OCI-LY3 (cell line): ENCODE measurements around the gene ADGRL1.

Experiments used
- H2AFZ ChIP-seq: fragments of 200-600, 300-600 bp; shearing (Covaris generic); 2 replicates; pipeline ENCODE4 v1.6.0; 2014; ENCODE audit warnings: antibody characterized with exemption, low read depth, low read length
- H3K27ac ChIP-seq: fragments of 200-600, 300-600 bp; sonication (generic); 2 replicates; pipeline ENCODE4 v1.5.1; 2014; ENCODE audit warnings: mild to moderate bottlenecking, low read length, moderate library complexity, mixed read lengths
- H3K27me3 ChIP-seq: fragments of 200-600, 300-600 bp; sonication (generic); 2 replicates; pipeline ENCODE4 v1.6.1; 2014; ENCODE audit warnings: low read depth, low read length, mixed read lengths
- H3K36me3 ChIP-seq: fragments of 200-600, 300-600 bp; sonication (generic); replicated peaks from 2 replicates; pipeline ENCODE3; 2014; ENCODE audit warnings: low read depth, low read length, mixed read lengths
- H3K4me1 ChIP-seq: fragments of 300-600, 200-600 bp; sonication (generic); 2 replicates; pipeline ENCODE4 v1.6.1; 2014; ENCODE audit warnings: low read length, mixed read lengths
- H3K4me2 ChIP-seq: fragments of 200-600, 300-600 bp; sonication (generic); 2 replicates; pipeline ENCODE4 v1.6.1; 2014; ENCODE audit warnings: low read length, mixed read lengths
- H3K4me3 ChIP-seq: fragments of 300-600, 200-600 bp; sonication (generic); 2 replicates; pipeline ENCODE4 v1.5.1; 2014; ENCODE audit warnings: antibody characterized with exemption, mild to moderate bottlenecking, low read length, moderate library complexity
- H3K79me2 ChIP-seq: fragments of 300-600, 200-600 bp; shearing (Covaris generic); 2 replicates; pipeline ENCODE4 v1.6.1; 2014; ENCODE audit warnings: mild to moderate bottlenecking, low read length, mixed read lengths
- H3K9ac ChIP-seq: fragments of 300-600, 200-600 bp; shearing (Covaris generic); 2 replicates; pipeline ENCODE4 v1.6.0; 2014; ENCODE audit warnings: mild to moderate bottlenecking, low read length, moderate library complexity
- H3K9me3 ChIP-seq: fragments of 200-600, 300-600 bp; shearing (Covaris generic); 2 replicates; pipeline ENCODE4 v1.6.1; 2014; ENCODE audit warnings: low read length, mixed read lengths; ENCODE audit not compliant: insufficient read depth
- H4K20me1 ChIP-seq: fragments of 200-600, 300-600 bp; sonication (generic); 2 replicates; pipeline ENCODE4 v1.6.1; 2016; ENCODE audit warnings: low read length, mixed read lengths; ENCODE audit not compliant: insufficient read depth
- CTCF ChIP-seq: fragments of 200-600, 300-600 bp; sonication (generic); IDR thresholded peaks from 2 replicates; pipeline ENCODE4 v1.5.1; 2014; ENCODE audit warnings: antibody characterized with exemption, low read length, low read depth
- EZH2phosphoT487 ChIP-seq: fragments of 200-600 bp; shearing (Covaris generic); IDR thresholded peaks from 2 replicates; pipeline ENCODE4 v1.6.1; 2018; ENCODE audit warnings: antibody characterized with exemption, mixed run types, low read depth

ADGRL1 gene

GRCh38 chr19:14111486-14111885 is 94.5 kb downstream of the ADGRL1 start:
- Histone ChIP-seq H2AFZ (no peak overlapping the region), H3K4me1 (peaks cover 21% of the 10 kb centered on the region), H3K36me3 (no peaks in the 10 kb centered on the region), H3K27me3 (no peaks in the 10 kb centered on the region), H3K27ac (no peak overlapping the region), H4K20me1 (no peaks in the 10 kb centered on the region), H3K4me3 (no peak overlapping the region), H3K9ac (no peak overlapping the region), H3K79me2 (peaks cover 10% of the 10 kb centered on the region; the same call in 1 of the 2 replicates), H3K4me2 (no peak overlapping the region), H3K9me3 (no peaks in the 10 kb centered on the region)
- TF ChIP-seq CTCF, result no peak
- no peak for TF ChIP-seq EZH2phosphoT487

- H3K27me3 ChIP-seq, result no peaks in the 10 kb centered on the region
- TF ChIP-seq CTCF (no peak), EZH2phosphoT487 (no peak)
- peaks cover 10% of the 10 kb centered on the region; the same call in 1 of the 2 replicates for H3K79me2 ChIP-seq
- no peak overlapping the region for H2AFZ ChIP-seq
- no peaks in the 10 kb centered on the region for H3K9me3 ChIP-seq
- no peak overlapping the region for H3K27ac ChIP-seq
- H3K36me3 ChIP-seq, result no peaks in the 10 kb centered on the region
- H3K4me2 ChIP-seq, result no peak overlapping the region
- H3K4me1 ChIP-seq, result peaks cover 16% of the 10 kb centered on the region
- H3K9ac ChIP-seq, result no peak overlapping the region
- H3K4me3 ChIP-seq, result no peak overlapping the region
- H4K20me1 ChIP-seq, result no peaks in the 10 kb centered on the region
Observed at GRCh38 chr19:14110650-14111049, 95.3 kb downstream of the ADGRL1 start.

- no peak overlapping the region for H3K4me2 ChIP-seq
- H3K36me3 ChIP-seq, result no peaks in the 10 kb centered on the region
- no peak overlapping the region for H2AFZ ChIP-seq
- no peak overlapping the region for H3K9ac ChIP-seq
- H3K4me1 ChIP-seq, result peaks cover under 1% of the 10 kb centered on the region; the same call in 1 of the 2 replicates
- no peak overlapping the region for H3K27ac ChIP-seq
- no peaks in the 10 kb centered on the region for H4K20me1 ChIP-seq
- TF ChIP-seq CTCF (no peak), EZH2phosphoT487 (no peak)
- H3K4me3 ChIP-seq, result no peak overlapping the region
- no peaks in the 10 kb centered on the region; the same call in 1 of the 2 replicates for H3K79me2 ChIP-seq
- no peaks in the 10 kb centered on the region for H3K27me3 ChIP-seq
- H3K9me3 ChIP-seq, result no peaks in the 10 kb centered on the region
Observed at GRCh38 chr19:14107581-14108461, 98.1 kb downstream of the ADGRL1 start.

GRCh38 chr19:14106840-14107239 is 99.1 kb downstream of the ADGRL1 start:
- Histone ChIP-seq H3K9me3 (no peaks in the 10 kb centered on the region), H3K4me3 (no peak overlapping the region), H3K4me2 (no peak overlapping the region), H3K9ac (no peak overlapping the region), H3K27me3 (no peaks in the 10 kb centered on the region), H3K79me2 (no peaks in the 10 kb centered on the region), H4K20me1 (no peaks in the 10 kb centered on the region), H2AFZ (no peak overlapping the region), H3K27ac (no peak overlapping the region), H3K4me1 (no peaks in the 10 kb centered on the region), H3K36me3 (peaks cover 7% of the 10 kb centered on the region)
- TF ChIP-seq EZH2phosphoT487 (no peak), CTCF (no peak)
